Frontal cortex (tissue), 4 donors: ENCODE results near the gene LMX1B. TPM values are rescaled to one million over a fixed set of nuclear protein-coding genes. Genes with fewer than 3 reads are reported as not detected.
A peak's percentile ranks its signal among the peaks of the same experiment; 100 is the strongest.
"Not testable (repeated sequence)": the region's sequence is repeated elsewhere in the genome, so short reads cannot be mapped to it uniquely, and the experiment has no call there.

Source experiments
- DNase-seq, 2 donors: peaks; one replicate each; pipeline ENCODE4 v3.0.0; 2012; ENCODE audit warnings: low spot score in 2 of 2
- FAIRE-seq: peaks from 2 replicates; lab custom pipeline; 2012; peaks lifted over from hg19 to GRCh38; lab: Jason Lieb, UNC
- total RNA-seq: library from RNA; depleted of rRNA; stranded (reverse); fragments of >200 nt; gene quantifications from one replicate; pipeline ENCODE4 v1.2.3, GENCODE V29; 2014
- donor health status: control.
- donor health status: control.
- donor health status: control.

LMX1B gene
- total RNA-seq, 1 donor from 2014 or later, result under 0.01 TPM

GRCh38 chr9:126650404-126651341, 36.9 kb downstream of the LMX1B start:
- no peak for FAIRE-seq
- DNase-seq, result no peak

GRCh38 chr9:126652140-126652582, 38.4 kb downstream of the LMX1B start:
- no peak for FAIRE-seq
- no peak for DNase-seq

GRCh38 chr9:126654124-126654523, 40.4 kb downstream of the LMX1B start:
- DNase-seq (no peak), FAIRE-seq (no peak)

GRCh38 chr9:126656214-126656613, 42.5 kb downstream of the LMX1B start:
- not testable (repeated sequence) for DNase-seq, FAIRE-seq

GRCh38 chr9:126658201-126658825, 44.6 kb downstream of the LMX1B start:
- no peak for FAIRE-seq

GRCh38 chr9:126658956-126659555, 45.3 kb downstream of the LMX1B start:
- FAIRE-seq, result no peak
- no peak for DNase-seq

More at GRCh38 chr9:126658201-126658825, 44.6 kb downstream of the LMX1B start:
- DNase-seq, result no peak

- FAIRE-seq (no peak), DNase-seq (no peak)
Measured at GRCh38 chr9:126661122-126661520, 47.4 kb downstream of the LMX1B start.

GRCh38 chr9:126661521-126662251, 48.0 kb downstream of the LMX1B start:
- FAIRE-seq (no peak), DNase-seq (no peak)

- DNase-seq (peak in 1 of 2 donors; percentile 55), FAIRE-seq (no peak)
Measured at GRCh38 chr9:126663661-126664072, 49.9 kb downstream of the LMX1B start.

- FAIRE-seq, result no peak
- no peak for DNase-seq
Measured at GRCh38 chr9:126664900-126665643, 51.3 kb downstream of the LMX1B start.

- DNase-seq, result no peak
- FAIRE-seq, result no peak
Measured at GRCh38 chr9:126665644-126666035, 51.9 kb downstream of the LMX1B start.

GRCh38 chr9:126666155-126666803, 52.6 kb downstream of the LMX1B start:
- no peak for DNase-seq
- no peak for FAIRE-seq

- DNase-seq (no peak), FAIRE-seq (no peak)
Measured at GRCh38 chr9:126667190-126668055, 53.7 kb downstream of the LMX1B start.

GRCh38 chr9:126668058-126668457, 54.3 kb downstream of the LMX1B start:
- FAIRE-seq (no peak), DNase-seq (no peak)

GRCh38 chr9:126669108-126669507, 55.4 kb downstream of the LMX1B start:
- DNase-seq, result no peak

GRCh38 chr9:126670270-126670669, 56.5 kb downstream of the LMX1B start:
- DNase-seq (no peak), FAIRE-seq (no peak)

More at GRCh38 chr9:126669108-126669507, 55.4 kb downstream of the LMX1B start:
- no peak for FAIRE-seq

- DNase-seq (no peak), FAIRE-seq (no peak)
Measured at GRCh38 chr9:126671381-126671831, 57.7 kb downstream of the LMX1B start.

- FAIRE-seq (no peak), DNase-seq (no peak)
Measured at GRCh38 chr9:126671983-126672382, 58.3 kb downstream of the LMX1B start.
